Activated naive CD4-positive, alpha-beta T cell treated with anti-CD3 and anti-CD28 coated beads, Interleukin-2, amount 50 U/mL, for 72 hours (primary cell): Measurements from ENCODE around the gene ADGRA1. TPM values are rescaled to one million over a fixed set of nuclear protein-coding genes. Genes with fewer than 3 reads are reported as not detected.

ENCODE experiments used
- ATAC-seq, 2 donors: fragments of 150-1000 bp; cut with Tn5 transposase; 2 replicates each; pipeline ENCODE4 v1.10.0; 2021; ENCODE audit warnings: mild to moderate bottlenecking in 2 of 2, moderate library complexity in 2 of 2
- DNase-seq, 2 donors: peaks; one replicate each; pipeline ENCODE4 v3.0.0; 2021 to 2022; ENCODE audit warnings: low spot score in 2 of 2
- H3K27ac Mint-ChIP-seq, 2 donors: one replicate each; pipeline ENCODE4 v1.8.0; 2022; ENCODE audit warnings: mild to moderate bottlenecking in 2 of 2, mixed read lengths in 2 of 2
- H3K36me3 Mint-ChIP-seq, 2 donors: one replicate each; pipeline ENCODE4 v1.8.0; 2022; ENCODE audit warnings: mixed read lengths in 2 of 2
- H3K9me3 Mint-ChIP-seq, 2 donors: one replicate each; pipeline ENCODE4 v1.8.0; 2022; ENCODE audit warnings: mixed read lengths in 2 of 2
- total RNA-seq, 2 donors: library from RNA; stranded (reverse); gene quantifications; one replicate each; pipeline ENCODE4 v1.2.3, GENCODE V29; 2022

Gene ADGRA1
- total RNA-seq, 2 donors from 2014 or later, result not detected

DNA sequence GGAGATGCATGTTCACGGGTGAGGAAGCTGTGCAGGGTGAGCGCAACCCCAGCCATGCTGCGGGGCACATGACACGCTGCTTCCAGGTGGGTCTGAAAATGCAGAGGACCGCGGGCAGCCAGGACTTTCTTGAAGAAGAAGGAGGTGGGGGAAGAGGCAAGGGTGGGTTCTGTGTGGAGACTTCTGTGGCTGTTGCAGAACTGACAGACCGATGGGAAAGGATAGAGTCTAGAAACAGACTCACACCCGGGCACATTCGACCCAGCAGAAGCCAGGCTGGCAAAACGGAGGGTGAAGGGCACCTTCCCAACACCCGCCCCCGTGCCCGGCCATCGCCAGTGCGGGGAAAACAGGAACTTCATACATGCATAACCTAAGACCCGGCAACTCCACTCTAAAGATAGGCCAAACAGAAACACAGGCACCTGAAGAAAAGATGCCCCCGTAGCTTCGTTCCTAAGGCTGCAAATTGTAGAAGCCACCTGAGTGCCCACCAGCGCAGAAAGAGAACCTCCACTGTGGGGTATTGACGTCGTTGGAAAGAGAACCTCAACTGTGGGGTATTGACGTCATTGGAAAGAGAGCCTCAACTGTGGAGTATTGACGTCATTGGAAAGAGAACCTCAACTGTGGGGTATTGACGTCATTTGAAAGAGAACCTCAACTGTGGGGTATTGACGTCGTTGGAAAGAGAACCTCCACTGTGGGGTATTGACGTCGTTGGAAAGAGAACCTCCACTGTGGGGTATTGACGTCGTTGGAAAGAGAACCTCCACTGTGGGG lies 67.5 kb downstream of the ADGRA1 start:
- Mint-ChIP-seq H3K9me3 (no peaks in the 10 kb centered on the region), H3K36me3 (no peaks in the 10 kb centered on the region), H3K27ac (no peak overlapping the region)
- ATAC-seq (no peak), DNase-seq (no peak)

DNA sequence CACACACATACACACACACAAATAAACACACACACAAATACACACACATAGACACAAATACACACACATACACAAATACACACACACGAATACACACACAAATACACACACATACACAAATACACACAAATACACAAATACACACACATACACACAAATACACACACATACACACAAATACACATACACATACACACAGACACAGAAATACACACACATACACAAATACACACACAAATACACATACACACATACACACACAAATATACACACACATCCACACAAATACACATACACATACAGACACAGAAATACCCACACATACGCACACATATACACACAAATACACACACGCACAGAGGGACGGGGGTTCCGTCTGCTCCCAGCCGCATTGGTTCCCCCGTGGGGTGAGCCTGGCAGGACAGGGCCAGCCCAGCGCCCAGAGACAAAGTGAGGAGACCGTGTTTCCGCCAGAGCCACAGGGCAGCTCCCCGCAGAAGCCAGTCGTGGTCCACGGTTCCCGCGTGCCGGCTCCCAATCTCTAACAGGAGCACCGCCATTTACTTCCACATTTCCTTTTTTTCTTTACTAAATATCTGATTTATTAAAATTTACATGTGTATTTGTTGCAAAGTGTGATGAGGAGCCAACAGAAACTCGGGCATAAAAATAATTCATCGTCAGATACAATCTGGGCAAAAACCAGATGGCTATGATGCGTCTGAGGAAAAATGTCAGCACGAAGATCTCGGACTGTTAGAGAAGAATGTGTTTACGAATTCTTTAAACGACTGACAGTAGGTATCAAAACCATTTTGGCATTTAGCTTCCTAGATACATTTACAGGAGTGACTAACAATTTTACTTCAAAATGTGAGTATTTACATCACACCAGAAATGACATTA lies 69.2 kb downstream of the ADGRA1 start:
- ATAC-seq (no peak), DNase-seq (no peak)
- Mint-ChIP-seq H3K27ac (no peak overlapping the region), H3K36me3 (no peaks in the 10 kb centered on the region), H3K9me3 (no peaks in the 10 kb centered on the region)

DNA sequence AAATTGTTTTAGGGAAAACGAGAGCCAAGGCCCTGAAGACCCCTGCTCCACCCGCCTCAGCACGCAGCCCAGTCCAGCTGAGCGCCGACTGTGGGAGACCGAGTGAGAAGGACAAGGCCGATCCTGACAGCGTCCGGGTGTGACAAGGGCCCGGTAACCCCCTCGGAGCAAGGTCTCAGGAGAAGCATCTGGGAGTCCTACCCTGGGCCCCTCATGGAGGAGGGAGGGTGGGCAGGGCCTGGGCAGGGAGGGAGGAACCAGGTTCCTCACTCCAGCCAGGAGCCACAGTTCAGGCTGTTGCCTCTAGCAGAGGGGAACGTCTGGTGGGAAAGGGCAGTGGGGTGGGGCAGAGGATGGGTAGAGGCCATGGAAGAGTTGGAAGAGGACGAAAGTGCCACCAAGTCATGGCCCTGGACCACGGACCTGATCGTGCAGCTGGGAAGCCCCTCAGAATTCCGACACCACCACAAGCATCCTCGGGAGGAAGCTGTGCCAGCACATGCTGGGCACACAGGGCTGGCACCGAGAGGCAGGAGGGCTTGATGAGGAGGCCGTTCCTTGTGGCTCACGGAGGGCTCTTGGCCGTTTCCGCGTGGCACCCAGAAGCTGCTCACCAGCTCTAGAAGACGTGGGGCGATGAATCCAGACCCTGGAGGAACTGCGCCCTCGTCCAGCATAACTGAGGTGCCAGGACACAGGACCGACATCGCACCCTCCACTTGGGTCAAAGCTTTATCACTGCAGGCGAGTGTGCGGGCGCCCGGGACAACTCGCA lies 70.1 kb downstream of the ADGRA1 start:
- ATAC-seq (no peak), DNase-seq (no peak)
- no peak overlapping the region for H3K27ac Mint-ChIP-seq
- no peaks in the 10 kb centered on the region for H3K9me3 Mint-ChIP-seq
- H3K36me3 Mint-ChIP-seq, result no peaks in the 10 kb centered on the region

DNA sequence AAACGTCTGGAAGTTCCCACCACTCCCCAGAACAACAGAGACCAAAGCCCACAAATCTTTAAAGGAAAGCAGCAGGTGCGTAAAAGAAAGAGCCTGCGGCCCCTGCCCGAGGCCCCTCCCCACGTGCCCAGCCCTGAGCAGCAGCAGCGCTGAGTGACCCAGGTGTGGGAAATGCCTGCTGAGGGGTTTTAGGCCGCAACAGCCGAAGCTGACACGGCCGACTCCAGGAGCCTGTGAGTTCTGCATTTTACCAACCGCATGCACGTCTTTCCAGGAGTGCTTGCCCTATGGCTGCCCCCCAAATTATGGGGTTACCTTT lies 70.7 kb downstream of the ADGRA1 start:
- no peaks in the 10 kb centered on the region for H3K36me3 Mint-ChIP-seq
- H3K9me3 Mint-ChIP-seq, result no peaks in the 10 kb centered on the region
- ATAC-seq (no peak), DNase-seq (no peak)
- no peak overlapping the region for H3K27ac Mint-ChIP-seq

DNA sequence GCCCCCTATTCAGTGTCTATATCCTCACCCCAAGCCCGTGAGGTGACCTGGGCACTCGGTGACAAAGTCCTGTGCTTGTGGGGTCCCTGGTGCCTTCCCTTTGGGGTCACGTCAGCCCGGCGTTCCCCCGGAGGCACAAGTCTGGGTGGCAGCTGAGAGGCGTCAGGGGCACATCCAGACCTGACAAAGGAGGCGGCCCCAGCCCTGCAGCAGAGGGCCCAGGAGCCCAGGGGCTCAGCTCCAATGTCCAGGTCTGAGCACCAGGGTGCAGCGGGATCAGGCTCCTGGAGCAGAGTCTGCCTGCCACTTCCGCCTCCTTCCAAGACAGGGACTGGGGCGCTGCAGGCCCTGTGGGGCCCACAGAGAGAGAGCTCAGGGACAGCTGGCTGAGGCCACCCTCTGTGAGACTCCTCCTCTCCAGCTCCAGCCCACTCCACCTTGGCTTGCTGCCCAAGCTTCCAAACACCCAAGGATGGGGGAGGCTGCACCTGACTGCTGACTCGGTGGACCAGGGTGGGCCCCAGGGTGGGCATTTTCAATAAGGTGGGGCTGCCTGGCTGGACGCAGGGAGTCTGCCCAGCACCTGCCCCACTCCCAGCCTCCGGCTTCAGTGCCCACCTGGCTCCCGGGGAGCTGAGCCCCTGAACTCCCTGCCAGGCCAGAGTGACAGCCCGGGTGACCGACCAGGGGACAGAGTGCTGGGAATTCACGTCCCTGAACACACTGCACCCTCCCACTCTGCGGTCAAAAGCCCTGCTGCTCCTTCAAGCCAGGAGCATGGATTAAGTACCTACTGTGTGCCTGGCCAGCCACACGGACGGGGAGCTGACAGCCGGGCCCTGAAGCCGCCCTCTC lies 71.3 kb downstream of the ADGRA1 start:
- ATAC-seq (no peak), DNase-seq (peak in 1 of 2 donors; percentile 53)
- Mint-ChIP-seq H3K27ac (no peak overlapping the region), H3K36me3 (no peaks in the 10 kb centered on the region), H3K9me3 (no peaks in the 10 kb centered on the region)

DNA sequence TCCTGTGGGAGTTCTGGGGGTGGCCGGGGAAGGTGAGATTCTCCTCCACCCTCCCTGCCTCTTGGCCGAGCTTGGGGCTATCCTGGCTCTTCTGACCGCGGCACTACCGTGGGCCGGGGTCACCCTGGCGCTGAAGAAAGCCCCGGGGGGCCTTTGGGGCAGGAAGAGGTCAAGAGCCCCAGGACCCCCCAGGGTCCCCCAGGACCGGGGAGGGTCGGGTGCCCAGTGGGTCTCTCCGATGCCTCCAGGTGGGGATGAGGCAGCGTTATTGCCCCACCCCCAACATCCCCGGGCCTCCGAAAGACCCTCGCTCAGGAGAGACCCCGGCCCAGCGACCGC lies 71.9 kb downstream of the ADGRA1 start:
- Mint-ChIP-seq H3K27ac (no peak overlapping the region), H3K36me3 (no peaks in the 10 kb centered on the region), H3K9me3 (no peaks in the 10 kb centered on the region)
- DNase-seq, result no peak
- ATAC-seq, result no peak

DNA sequence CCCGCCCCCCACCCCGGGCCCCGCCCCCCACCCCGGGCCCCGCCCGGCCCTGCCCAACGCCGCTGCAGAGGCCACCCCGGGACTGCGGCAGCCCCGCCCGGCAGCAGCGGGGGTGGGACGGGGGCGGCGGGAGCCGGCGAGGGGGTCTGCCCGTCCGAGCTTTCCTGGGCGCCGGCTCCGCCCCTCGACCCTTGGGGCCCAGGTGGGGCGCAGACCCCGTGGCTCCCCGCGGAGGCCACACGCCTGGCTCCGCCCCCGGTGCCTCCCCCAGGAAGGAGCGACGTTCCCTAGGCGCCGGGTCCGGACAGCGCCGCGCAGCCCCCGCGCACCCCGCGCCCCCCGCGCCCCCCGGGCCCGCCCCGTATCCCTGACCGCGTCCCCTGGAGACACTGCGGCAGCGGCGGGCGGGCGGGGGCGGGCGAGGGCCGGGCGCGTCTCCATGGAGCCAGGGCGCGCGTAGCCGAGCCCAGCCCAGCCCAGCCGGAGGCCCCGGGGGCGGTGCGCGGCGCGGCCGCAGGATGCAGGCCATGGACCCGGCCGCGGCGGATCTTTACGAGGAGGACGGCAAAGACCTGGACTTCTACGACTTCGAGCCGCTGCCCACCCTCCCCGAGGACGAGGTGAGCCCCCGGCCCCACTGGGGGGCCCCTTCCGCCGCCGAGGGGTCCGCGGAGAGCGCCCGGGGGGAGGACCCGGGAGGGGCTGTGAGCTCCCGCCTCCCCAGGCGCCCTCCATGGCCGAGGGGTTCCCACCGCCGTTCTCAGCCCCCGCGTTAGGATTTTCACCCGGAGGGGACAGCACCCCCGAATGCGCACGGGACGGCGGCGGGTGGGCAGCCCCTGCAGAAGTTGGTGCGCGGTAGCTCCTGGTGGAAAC lies 72.5 kb downstream of the ADGRA1 start, which contains the start of gene KNDC1:
TSS of gene KNDC1 (plus strand) at position 270 of the 876 bp plus-strand sequence. CDS start at position 519, 249 bp downstream.
- ATAC-seq (peak; percentile 33 to 80), DNase-seq (no peak)
- no peak within 1 kb of the TSS for H3K27ac Mint-ChIP-seq
- H3K36me3 Mint-ChIP-seq, result no peaks in the 10 kb centered on the region
- no peaks in the 10 kb centered on the region for H3K9me3 Mint-ChIP-seq

DNA sequence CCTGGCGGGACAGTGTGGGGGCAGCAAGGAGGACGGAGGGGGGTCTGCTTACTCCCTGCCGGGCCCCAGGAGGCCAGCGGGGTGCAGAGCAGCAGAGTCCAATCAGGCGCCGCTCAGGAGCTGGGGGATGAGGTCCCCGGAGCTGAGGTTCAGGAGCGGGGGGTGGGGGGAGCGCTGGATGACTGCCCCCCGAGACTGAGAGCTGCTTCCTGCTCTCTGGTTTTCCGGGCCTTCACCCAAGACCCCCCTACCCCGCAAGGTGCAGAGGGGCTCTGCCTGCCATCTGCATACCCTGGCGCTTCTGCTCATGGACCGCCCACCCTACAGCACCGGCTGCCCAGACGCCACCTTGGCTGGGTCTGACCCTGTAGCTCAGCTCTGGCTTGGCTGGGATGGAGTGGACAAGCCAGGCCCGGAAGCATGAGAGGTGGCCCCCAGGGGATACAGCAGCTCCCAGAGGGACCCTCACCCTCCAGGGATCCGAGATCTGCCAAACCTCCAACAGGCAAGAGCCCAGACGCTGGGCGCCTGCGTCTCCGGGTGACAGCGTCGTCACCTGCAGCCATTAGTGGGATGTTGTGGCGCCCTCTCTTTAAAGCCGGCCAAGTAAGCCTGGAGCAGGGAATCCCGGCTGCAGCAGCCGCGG lies 73.2 kb downstream of the ADGRA1 start:
- Mint-ChIP-seq H3K36me3 (no peaks in the 10 kb centered on the region), H3K9me3 (no peaks in the 10 kb centered on the region), H3K27ac (no peak overlapping the region)
- DNase-seq, result no peak
- no peak for ATAC-seq

DNA sequence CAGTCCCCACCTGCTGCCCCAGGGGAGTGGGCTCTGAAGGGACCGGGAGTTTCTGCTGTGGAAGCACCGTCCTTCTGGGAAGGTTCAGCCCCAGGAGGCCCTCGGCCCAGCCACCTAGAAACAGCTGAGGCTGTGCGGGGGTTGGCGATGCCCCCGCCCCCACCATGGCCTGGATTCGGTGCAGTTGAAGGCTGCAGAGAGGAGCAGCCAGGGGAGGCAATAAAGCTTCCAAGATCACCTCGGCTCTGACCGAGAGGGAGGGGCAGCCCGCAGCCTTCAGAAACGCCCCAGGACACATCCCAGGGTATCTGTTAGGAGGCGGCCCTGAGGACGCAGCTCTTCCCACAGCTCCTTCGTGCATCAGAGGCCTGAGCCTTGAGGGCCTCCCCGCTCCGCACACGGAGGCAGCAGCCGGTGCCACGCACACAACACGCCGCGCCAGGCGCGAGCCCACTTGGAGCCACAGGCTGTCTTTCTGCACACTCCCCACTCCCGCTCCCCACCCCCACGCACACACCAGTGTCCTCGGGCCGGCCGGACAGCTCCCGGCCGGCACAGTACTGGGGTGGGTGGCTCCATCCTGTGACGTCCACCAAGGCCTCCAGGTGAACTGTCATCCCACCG lies 73.9 kb downstream of the ADGRA1 start:
- DNase-seq, result no peak
- Mint-ChIP-seq H3K9me3 (no peaks in the 10 kb centered on the region), H3K27ac (no peak overlapping the region), H3K36me3 (no peaks in the 10 kb centered on the region)
- no peak for ATAC-seq

DNA sequence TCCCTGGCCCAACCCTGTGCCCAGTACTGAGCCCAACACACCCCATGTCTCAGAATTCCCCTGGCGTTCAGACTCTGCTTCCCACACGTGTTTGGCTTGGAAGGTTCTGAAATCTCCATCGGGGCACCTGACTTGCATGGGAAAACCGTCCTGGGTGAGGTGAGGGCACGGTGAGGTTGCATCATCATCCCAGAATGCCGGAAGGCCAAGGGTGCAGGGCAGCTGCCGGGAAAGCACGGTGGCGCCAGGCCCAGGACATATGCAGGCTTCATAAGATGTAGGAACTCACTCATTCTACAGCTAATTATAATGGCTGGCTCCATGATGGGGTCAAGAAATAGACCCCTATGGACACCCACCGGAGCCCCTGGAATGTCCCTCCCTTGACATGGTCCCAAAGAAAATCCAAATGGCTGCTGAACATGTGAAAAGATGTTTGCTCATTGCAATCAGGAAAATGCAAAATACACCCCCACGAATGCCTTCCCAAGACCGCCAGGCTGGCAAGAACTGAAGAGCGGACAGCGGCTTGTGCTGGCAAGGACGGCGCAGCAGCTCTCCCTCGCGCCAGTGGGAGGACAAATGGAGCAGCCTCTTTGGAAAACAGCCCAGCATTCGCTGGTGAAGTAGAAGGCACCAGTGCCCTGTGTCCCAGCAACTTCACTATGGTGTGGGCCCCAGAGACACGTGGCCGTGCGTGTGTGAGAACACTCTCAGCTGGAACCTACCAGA lies 74.6 kb downstream of the ADGRA1 start:
- Mint-ChIP-seq H3K9me3 (no peaks in the 10 kb centered on the region), H3K27ac (no peak overlapping the region), H3K36me3 (no peaks in the 10 kb centered on the region)
- DNase-seq (no peak), ATAC-seq (no peak)

DNA sequence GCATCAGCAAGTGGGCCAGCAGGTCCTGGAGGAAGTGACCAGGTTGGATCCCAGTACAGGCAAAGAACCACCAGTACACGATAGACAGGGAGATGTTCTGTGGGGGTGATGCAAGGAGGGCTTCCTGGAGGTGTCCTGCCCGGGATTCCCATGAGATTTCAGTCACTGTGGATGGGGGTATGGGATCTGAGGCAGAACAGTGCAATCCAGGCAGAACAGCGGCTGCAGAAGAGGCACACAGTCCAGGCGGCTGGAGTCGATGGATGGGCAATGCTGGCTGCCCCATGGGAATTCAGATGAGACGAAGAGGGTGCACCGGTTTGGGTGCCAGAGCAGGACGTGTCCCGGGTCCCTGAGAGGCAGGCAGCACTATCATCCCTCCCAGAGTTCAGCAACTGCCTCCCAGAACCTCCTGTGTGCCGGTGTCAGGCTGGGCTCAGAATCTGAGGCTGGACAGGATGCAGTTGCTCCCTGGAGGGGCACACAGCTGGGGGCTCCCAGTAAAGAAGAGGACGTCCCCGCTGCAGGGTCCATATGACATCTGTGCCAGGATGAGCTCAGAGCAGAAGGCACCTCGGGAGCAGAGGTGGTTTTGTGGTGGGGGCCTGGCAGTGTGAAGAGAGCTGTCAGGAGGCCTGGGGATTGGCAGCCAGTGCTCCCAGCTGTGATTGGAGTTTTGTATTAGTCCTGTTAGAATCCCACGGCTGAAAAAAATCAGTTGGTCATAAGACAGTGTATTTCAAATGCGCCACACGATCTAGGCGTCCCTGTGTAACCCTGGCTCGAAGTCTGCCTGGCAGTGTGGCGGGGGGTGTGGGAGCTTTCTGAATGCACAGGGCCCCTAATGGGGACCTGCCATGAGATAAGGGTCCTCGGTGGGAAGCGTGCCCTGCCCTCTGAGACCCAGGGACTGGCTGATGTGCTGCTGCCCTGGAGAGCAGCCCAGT lies 75.5 kb downstream of the ADGRA1 start:
- no peak overlapping the region for H3K27ac Mint-ChIP-seq
- no peaks in the 10 kb centered on the region for H3K36me3 Mint-ChIP-seq
- H3K9me3 Mint-ChIP-seq, result no peaks in the 10 kb centered on the region
- DNase-seq, result no peak
- no peak for ATAC-seq

DNA sequence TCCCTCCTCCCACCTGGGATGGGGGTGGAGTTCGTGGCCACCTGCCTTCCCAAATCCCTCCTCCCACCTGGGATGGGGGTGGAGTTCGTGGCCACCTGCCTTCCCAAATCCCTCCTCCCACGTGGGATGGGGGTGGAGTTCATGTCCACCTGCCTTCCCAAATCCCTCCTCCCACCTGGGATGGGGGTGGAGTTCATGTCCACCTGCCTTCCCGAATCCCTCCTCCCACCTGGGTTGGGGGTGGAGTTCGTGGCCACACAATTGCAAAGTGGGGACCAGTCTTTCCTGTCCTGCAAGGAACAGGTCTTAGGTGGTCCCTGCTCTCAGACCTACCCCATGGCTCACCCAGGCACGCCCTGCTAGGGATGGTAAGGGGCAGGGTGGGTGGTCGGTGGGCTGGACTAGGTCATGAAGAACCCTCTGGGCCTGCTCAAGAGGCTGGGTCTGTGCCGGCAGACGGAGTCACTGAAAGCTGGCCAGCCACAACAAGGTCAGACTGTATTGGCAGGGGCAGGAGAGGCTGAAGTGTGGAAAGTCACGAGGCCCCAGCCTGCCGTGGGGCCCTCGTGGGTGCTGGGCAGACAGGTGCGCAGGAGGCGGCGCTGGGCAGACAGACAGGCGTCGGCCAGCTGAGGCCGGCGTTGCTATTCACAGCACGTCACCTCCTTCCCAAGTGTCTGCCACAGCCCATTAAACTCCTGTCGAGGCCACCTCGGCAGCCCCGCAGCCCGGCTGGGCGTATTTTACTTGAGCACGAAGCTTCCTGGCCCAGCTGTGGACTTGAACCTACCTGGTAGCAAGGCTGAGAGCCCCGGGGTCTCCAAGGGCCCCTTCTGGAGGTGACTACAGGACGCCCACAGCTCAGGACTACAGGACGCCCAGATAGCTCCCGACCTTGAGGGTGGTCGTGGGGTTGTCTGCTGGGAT lies 76.4 kb downstream of the ADGRA1 start:
- H3K9me3 Mint-ChIP-seq, result no peaks in the 10 kb centered on the region
- no peak for ATAC-seq
- no peak overlapping the region for H3K27ac Mint-ChIP-seq
- no peaks in the 10 kb centered on the region for H3K36me3 Mint-ChIP-seq
- no peak for DNase-seq
